ENCODE results near the gene SCAMP4.

The SCAMP4 gene, protein sequence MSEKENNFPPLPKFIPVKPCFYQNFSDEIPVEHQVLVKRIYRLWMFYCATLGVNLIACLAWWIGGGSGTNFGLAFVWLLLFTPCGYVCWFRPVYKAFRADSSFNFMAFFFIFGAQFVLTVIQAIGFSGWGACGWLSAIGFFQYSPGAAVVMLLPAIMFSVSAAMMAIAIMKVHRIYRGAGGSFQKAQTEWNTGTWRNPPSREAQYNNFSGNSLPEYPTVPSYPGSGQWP

DNA sequence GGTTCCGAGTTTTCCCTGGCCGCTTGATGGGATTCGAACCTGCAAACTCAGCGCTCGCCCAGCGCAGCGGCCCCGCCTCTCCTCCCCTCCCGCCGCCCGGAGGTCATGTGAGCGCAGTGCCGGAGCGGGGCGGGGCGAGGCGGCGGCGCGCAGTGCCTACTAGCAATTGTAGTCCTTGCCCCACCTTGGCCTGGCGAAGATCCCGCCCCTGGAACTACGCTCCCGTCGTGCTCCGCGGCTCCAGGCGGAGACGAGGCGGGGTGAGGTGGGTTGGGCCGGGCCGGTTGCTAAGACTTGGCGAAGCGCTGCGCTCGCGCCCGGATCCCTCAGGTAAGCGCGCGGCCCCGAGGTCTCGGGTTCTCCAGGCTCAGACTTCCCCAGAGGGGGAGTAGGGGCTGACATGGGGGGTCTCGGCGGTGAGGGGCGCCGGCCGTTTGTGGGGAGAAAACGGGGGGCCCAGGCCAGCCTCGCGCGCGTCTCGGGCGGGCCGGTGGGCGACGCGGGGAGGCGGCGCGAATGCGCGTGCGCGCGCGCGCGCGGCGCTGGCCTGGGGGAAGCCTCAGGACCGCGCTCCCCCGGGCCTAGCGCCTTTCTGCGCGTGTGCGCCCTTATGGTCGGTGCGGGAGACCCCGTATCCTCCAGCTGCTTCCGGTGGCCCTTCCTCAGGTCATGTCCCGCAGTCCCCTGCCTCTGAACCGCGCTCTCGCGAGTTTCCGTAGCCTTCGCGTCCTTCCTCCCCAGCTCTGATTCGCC is at the start of gene SCAMP4, which contains the start of gene ADAT3:
SCAMP4 (plus strand) TSS at position 290 of the 753 bp plus-strand sequence. CDS start 9,621 bp downstream, outside the sequence.
ADAT3 (plus strand) TSS at position 290 of the 753 bp plus-strand sequence. CDS start 6,649 bp downstream, outside the sequence.
- peak; percentile 99 for DNase-seq

DNA sequence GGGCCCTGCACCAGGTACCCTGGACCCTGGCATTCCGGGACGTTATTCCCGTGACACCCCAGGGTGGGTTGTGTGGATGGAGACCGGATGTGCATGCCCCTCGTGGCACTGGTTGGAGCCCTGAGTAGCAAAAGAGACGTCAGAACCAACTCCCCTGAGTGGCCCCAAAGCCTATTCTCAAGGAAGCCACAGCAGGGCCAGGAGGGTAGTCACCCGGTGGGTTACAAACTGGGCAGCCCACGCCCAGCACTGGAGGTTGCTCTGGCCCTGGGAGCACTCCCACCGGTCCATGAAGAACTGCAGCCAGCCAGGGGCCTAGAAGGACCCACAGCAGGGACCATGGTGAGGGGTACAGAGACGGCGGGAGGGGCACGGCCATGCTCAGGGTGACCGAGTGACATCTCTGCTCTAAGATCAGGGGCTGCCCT is 49.4 kb upstream of the SCAMP4 start:
- no peak for DNase-seq

DNA sequence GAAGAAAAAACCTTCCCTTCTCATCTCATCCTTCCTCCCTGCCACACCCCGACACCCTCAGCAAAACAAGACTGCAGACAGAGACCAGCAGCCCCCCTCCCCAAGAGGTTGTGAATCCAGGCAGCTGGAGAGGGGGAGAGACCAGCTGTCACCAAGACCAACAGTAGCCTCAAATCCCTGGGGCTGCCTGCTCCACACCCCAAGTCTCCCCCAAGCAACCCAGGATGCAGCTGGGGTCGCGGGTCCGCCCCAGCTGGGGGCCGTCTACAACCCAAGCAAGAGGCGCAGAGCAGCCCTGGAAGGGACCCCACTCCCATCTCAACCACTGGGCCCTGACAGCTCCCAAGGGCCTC is 48.9 kb upstream of the SCAMP4 start:
- DNase-seq = no peak

DNA sequence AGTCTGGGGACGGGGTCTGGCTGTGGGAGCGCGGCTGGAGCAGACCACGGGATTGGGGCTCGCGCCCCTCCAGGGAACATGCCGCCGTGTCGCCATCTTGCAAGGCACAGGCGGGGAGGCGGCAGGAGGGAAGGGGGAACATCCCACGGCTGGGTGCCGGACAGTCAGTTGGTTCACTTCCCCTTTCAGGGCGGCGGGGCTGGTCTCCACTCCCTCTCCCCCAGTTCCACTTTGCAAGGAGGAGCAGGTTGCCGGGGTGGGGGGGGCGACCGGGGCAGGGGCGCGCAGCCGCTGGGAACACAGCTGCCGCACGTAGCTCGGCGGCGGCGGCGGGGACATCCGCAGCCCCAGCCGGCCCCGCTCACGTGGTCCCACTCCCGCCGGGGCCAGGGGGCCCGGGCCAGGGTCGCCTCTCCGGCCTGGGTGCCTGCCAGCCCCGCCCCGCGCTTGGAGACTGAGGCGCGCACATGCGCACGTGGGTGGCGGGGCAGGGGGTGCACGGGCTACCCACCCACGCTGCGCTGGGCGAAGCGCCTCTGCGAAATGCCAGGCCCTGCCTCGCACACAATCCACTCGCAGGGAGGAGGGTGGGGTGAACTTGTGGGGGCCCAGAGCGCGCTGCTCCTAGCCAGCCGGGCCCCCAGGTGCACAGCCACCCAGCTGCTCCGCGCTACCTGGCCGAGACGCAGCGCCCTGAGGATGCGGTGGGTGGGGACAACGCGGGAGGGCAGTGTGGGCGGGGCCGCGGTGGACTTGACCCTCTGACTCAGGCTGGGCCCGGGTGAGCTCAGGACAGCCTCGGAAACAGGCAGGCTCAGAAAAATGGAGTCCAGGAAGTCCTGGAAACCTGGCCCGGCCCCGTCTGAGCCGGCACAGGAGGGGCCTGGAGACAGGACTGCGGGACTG is 48.2 kb upstream of the SCAMP4 start:
- DNase-seq = peak; percentile 82

DNA sequence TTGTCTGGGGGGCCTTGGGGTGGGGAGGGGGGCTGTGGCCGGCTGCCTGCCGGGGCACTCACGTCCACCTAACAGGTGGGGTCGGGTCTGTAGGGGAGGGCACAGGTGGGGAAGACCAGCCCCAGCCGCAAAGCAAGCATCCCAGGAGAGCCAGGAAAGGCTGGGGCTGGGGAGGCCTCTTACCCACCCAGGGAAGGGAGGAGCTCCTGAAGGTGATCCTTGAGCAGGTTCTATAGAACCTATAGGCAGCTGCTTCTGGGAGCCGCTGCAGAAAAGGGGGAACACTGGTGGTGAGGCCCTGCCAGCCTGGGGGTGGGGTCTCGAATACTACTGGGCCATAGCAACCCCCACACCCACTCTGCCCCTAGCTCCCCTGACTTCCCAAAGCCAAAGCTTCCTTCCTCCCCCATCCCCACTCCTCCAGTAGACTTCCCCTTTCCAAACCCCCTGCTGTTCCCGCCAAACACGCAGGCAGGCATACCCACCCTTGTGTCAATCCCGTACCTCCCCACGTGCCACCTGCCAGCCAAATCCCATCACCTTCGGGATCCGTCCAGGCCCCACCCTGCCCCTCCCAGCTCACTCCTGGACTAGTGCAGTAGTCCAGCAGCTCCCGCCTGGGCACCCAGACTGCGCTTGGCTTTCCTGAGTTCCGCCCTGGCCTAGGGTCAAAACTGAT is 47.4 kb upstream of the SCAMP4 start:
- DNase-seq = no peak

DNA sequence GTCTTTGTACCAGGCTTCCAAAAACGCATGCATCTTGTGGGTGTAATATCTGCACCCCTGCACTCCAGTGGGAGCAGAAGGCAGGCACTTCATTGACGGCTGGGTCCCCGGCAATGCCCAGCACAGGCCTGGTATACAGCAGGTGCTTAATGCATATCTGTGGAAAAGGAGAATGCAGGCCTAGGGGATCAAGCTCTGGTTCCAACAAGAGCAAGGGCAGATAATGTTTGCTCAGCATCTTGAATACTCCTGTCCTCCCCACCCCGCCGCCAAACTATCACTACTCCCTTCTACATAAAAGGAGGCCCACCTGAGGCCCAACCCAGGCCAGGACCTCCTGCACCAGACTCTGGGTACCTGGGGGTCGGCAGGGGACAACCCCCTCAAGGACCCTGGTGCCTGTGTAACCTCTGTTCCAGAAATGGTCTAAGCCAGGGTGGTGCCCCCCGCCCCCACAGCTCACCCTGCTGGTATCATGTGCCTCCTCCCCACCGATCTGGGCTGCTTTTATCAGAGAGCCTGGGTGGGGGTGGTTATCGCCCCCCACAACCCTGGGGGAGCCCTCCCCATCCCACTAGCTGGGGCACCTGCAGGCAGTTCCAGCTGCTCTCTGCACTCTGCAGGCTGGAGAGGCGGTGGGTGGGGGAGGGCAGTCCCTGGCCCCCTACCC is 46.7 kb upstream of the SCAMP4 start:
- DNase-seq = no peak

DNA sequence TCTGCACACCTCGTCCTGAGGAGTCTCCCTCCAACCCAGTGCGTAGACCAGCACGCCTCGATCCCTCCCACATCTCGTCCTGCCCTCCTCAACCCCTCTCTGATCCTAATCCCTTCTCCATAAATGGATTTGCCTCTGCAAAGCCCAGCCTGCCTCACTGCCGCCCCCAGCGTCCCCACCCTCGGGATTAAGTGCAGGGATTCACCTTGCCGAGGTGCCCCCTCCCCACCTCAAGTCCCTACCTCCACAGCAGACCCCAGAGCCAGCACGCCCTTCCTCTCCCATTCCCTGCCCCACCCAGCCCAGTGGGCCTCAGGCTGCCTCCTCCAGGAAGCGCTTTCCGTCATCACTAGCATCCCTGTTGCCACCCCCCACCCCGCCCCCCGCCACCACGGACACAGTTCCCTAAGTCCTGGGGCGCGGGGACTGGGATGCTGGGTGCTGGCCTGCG is 45.8 kb upstream of the SCAMP4 start:
- DNase-seq = no peak

DNA sequence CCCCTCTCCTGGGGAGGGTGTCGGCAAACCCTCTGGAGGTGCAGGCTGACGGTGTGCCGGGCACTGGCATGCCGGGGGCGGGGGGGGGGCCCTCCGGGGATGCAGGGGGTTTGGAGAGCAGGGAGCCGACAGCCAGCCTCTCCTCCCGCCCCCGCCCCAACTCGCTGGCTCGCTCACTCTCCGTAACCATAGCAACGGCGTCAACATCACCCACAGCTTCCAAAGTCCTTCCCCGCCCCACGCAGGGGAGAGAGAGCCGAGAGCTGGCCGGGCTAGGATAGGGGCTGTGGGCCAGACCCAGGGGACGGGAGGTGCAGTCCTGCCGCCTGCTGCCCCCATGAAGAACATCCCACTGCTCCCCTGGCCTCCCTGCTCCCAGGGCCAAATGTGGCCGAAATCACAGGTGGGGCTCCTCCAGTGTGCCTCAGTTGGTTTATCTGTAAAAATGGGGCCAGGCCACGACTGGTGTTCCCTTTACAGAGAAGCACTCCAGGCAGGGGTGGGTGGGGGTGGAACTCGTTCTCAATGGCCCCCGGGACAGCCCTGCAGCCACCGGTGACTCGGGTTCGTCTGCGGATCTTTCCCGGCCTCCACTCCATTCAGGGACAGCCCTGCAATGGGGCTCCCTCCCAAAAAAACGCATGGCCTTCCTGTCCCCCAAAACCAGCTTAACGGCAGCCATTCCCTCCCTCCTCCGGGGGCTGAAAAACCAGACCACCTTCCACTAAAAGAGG is 45.0 kb upstream of the SCAMP4 start:
- DNase-seq = peak; percentile 88

DNA sequence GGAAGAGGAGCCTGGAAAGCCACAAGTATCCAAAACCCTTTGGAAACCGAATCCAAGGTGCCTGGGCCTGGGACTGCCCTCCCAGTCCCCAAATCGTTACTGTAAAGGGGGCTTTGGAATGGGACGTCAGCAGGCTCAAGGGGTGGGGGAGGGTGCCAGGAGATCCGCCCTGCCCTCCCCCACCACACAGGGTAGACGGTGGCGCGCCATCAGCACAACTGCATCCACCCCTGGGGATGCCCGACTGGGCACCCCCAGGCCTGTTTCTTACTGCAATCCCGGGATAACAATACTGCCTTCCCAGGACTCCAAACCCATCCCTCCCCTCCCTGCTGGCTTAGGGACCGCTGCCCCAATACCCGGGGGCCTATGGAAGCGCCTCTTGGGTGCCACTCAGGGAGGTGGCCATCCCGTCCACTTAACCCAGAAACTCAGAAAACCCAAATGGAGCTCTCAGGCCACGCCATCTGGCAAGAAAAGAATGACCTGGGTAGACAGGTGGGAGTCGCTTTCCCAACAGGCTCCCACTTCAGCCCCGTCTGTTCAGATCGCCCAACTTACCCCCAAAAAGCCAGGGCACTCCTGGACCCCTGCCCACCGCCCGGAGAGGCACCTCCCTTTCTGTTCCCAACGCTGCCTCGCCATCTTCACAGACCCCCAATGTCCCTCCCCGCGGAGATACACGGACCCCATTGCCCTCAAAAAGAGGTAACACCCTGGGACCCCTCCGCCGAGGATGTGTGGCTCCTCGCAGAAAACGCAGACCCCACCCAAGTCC is 44.2 kb upstream of the SCAMP4 start:
- no peak for DNase-seq

DNA sequence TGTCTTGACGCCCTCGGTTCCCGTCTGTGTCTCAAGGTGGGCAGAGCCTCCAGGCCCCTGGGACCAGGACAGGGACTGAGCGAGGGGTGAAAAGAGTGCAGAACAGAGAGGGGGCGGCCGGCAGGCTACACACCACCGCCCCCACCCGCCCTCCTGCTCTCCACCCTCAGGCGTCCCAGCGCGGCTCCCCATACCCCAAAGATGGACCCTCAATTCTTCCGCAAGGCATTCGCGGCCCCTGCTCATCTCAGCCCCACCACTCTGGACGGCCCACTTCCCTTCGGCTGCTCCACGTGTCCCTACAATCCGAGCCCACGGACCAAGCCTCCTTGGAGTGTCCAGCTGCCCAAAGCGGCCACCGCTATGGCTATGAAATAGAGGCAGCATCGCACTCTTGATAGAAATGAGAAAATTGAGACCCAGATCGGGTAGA is 43.6 kb upstream of the SCAMP4 start:
- DNase-seq = no peak

DNA sequence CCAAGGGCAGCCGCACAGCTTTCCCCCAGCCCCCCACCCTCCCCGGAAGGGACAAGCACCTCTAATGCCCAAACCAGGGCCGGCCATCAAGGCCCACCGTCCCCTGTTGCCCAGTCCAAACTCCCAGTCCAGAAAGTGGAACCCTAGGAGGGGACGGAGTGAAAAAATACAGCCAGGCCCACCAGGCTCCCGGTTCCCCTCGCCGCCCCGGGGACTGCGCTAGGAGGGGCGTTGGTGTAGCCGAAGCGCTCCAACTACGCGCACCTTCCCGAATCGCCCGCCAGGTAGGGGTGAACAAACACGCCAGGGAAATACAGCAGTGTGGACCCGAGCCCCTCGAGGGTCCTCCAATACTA is 43.2 kb upstream of the SCAMP4 start:
- DNase-seq = no peak

DNA sequence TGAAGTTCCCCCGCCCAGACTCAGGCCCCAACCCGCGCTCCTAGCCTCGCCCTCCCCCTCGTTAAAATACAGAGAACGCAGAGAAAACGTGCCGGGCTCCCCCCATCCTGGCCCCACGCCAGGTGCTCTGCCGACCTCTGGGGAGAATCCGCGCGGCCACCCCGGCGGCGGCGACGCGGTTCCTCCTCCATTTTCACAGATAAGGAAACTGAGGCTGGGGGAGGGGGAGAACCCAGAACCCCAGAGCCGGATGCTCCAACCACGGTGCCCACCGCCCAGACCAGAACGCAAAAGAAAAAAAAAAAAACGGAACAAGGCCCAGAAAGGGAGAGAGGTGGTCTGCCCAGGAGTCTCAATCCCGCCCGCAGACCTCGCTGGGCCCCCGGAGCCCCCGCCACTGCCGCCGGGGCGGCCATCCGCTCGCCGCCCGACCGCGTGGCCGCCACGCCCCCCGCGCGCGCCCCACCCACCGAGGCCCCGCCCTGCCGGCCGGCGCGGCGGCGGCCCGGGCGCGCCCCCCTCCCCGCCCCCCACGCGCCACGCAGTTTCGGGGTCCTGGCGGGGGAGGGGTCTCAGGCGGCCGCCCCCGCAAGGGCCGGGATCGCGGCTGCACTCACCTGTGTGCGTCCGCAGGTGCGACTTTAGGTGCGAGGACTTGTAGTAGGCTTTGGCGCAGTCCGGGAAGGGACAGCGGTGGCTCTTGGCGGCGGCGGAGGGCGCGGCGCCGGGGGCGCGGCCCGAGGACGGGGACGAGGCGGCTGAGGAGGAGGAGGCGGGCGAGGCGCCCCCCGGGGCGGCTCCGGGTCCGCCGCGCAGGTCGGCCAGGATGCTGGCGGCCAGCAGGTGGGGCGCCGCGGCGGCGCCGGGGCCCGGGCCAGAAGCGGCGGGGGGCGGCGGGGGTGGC is 42.5 kb upstream of the SCAMP4 start:
- DNase-seq = no peak

DNA sequence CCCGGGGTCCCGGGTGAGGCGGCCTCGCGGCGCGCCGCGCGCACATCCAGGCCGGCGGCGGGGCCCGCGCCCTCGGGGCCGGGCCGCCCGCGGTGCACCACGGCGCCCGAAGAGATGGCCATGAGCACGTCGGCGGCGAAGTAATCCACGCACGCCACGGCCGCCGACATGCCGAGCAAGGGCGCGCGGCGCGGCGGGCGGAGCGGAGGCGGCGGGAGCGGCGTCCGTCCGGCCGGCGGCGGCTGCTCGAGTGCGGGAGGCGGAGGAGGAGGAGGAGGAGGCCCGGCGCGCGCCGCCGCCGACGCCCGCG is 41.9 kb upstream of the SCAMP4 start, which contains the start of gene KLF16:
KLF16 (minus strand) TSS at position 252 of the 310 bp plus-strand sequence; CDS start at position 170, 82 bp downstream.
- DNase-seq = no peak

DNA sequence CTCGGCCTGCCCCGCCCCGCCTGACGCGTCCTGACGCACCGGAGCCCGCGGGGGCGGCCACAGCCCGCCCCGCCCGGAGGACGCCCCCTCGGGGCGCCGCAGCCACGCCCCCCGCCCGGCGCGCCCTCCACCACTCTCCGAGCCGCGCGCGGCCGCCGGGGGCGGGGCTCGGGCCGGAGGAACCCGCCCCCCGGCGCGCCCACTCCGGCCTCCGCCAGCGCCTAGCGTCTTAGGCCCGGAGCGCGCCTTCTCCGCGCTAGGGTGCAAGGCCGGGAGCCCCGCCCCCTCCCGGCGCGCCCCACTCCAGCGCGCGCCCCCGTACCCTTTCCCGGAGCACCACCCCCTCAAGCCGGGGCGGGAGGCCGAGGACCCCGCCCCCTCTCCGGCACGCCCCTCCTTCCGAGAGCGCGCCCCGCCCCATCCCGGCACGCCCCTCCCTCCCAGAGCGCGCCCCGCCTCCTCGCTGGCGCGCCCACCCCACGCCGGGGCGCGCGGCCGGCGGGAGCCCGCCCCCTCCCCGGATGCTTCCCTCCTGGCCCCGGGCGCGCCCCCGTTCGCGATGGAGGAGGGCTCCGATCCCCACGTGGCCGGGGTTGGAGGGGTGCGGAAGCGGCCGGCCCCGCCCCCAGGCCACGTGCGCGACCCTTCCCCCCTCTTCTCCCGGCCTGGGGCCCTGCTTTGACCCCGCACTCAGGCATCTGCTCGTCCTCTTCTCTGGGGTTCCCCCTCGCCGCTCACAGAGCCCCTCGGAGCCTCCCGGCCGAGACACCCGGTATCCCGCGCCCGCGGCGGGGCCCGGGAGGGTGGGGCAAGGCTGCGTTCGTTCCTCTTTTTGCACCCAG is 41.3 kb upstream of the SCAMP4 start:
- DNase-seq = peak; percentile 95

DNA sequence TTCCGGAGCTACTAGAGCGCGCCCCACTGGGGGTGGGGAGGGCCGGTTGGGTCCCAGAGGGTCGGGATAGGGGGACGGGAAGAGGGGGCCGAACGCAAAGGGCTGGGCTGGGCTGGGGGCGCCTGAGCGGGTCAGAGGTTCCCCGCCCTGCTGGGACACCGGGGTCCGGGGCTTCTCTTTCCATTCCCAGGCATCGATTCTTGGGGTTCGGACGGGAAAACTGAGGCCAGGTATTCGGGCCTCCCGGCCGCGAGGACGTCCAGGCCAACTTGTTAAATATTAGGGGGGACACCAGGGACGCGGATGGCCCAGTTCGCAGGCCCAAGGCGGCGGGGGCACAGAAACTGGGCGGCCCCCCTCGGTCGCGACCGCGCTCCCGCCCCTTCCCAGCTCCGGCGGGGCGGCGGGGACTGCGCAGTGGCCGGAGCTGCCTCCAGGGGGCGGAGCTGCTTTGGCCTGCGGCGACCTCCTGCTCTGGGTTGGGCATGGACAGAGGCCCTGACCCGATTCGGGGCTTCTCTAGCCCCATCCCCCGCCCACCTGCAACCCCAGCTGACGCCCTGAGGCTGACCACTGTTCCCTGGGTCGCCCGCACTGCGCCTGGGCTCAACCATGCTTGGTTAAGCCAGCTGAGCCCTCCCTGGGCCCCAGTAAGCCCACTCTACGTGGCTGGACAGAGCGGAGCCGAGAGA is 40.6 kb upstream of the SCAMP4 start:
- DNase-seq = no peak

DNA sequence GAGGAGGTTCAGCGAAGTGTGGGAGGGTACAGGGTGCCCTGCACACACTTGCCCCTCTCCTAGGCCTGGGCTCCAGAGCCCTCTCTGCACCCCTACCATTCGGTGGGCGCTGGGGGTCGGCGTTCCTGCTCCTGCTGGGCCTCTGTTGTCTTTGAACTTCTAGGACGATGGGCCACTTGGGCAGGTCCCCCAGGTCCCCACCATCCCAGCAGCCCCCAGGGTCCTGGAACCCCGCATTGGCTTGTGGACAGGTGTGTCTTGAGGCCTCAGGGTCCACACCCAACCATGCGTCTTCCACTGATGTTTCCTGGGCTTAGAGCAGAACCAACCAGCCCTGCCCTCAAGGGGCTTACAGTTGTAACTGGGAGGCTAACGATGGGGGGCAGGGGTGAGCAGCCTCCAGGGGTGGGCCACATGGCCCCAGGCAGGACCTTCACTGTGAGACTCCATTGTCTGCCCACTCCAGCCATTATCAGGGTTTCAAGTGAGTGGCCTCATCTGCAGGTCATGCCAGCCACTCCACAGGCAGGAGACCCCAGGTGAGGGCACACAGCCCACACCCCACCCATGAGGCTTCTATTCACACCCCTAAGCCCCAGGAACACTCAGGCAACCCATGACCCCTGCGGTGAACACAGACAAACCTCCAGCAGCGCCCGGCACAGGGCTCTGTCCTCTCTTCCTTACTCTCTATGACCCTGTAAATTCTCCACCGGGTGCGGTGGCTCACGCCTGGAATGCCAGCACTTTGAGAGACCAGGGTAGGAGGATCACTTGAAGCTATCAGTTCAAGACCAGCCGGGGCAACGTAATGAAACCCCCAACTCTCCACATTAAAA is 39.8 kb upstream of the SCAMP4 start:
- DNase-seq = no peak
